ENCODE data around the gene SPRED2. TPM values are rescaled to one million over a fixed set of nuclear protein-coding genes. Genes with fewer than 3 reads are reported as not detected.

The SPRED2 gene
- total and polyA plus RNA-seq, 4 donors, result 6.7 to 7.5 (median 7.1) TPM

- H3K9ac ChIP-seq (ENCODE audit: low read depth in 1 of 2, low read length in 2 of 2), result no peak overlapping the region
- no peak for DNase-seq (ENCODE audit: low spot score)
- H3K36me3 ChIP-seq (ENCODE audit: control insufficient read depth in 4 of 4, insufficient read depth in 3 of 4, low read depth in 1 of 4, low read length in 3 of 4), result no peaks in the 10 kb centered on the region
- H3K4me3 ChIP-seq (ENCODE audit: low read depth in 1 of 3, low read length in 3 of 3), result no peak overlapping the region
- TF ChIP-seq YY1 (IDR thresholded peaks at IDR 0.05) (no peak), RXRA (IDR thresholded peaks at IDR 0.05) (peak in 1 of 2 donors; percentile 32)
- TF ChIP-seq, protein P1, sequence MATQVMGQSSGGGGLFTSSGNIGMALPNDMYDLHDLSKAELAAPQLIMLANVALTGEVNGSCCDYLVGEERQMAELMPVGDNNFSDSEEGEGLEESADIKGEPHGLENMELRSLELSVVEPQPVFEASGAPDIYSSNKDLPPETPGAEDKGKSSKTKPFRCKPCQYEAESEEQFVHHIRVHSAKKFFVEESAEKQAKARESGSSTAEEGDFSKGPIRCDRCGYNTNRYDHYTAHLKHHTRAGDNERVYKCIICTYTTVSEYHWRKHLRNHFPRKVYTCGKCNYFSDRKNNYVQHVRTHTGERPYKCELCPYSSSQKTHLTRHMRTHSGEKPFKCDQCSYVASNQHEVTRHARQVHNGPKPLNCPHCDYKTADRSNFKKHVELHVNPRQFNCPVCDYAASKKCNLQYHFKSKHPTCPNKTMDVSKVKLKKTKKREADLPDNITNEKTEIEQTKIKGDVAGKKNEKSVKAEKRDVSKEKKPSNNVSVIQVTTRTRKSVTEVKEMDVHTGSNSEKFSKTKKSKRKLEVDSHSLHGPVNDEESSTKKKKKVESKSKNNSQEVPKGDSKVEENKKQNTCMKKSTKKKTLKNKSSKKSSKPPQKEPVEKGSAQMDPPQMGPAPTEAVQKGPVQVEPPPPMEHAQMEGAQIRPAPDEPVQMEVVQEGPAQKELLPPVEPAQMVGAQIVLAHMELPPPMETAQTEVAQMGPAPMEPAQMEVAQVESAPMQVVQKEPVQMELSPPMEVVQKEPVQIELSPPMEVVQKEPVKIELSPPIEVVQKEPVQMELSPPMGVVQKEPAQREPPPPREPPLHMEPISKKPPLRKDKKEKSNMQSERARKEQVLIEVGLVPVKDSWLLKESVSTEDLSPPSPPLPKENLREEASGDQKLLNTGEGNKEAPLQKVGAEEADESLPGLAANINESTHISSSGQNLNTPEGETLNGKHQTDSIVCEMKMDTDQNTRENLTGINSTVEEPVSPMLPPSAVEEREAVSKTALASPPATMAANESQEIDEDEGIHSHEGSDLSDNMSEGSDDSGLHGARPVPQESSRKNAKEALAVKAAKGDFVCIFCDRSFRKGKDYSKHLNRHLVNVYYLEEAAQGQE (IDR thresholded peaks at IDR 0.05), result no peak
- peak overlapping the region; percentile 53 to 79 for H3K27ac ChIP-seq (ENCODE audit: low read depth in 1 of 2, low read length in 2 of 2)
- 70% methylated on average over 3 of the region's 3 CpGs for WGBS
- H3K27me3 ChIP-seq (ENCODE audit: control insufficient read depth in 4 of 4, insufficient read depth in 4 of 4, low read length in 3 of 4), result no peaks in the 10 kb centered on the region
- peaks cover 26 to 74% (median 63%) of the 10 kb centered on the region in 4 donors for H3K4me1 ChIP-seq (ENCODE audit: control insufficient read depth in 4 of 4, insufficient read depth in 4 of 4, low read length in 3 of 4)
- H3K9me3 ChIP-seq (ENCODE audit: control insufficient read depth in 4 of 4, low read length in 3 of 4), result no peaks in the 10 kb centered on the region
Observed at GRCh38 chr2:65374575-65374974, 57.8 kb downstream of the SPRED2 start.

GRCh38 chr2:65373365-65373918 is 59.0 kb downstream of the SPRED2 start:
- Histone ChIP-seq H3K27me3 (ENCODE audit: control insufficient read depth in 4 of 4, insufficient read depth in 4 of 4, low read length in 3 of 4) (no peaks in the 10 kb centered on the region), H3K27ac (ENCODE audit: low read depth in 1 of 2, low read length in 2 of 2) (peak overlapping the region; percentile 53 to 79), H3K9ac (ENCODE audit: low read depth in 1 of 2, low read length in 2 of 2) (no peak overlapping the region), H3K9me3 (ENCODE audit: control insufficient read depth in 4 of 4, low read length in 3 of 4) (no peaks in the 10 kb centered on the region), H3K36me3 (ENCODE audit: control insufficient read depth in 4 of 4, insufficient read depth in 3 of 4, low read depth in 1 of 4, low read length in 3 of 4) (no peaks in the 10 kb centered on the region), H3K4me3 (ENCODE audit: low read depth in 1 of 3, low read length in 3 of 3) (no peak overlapping the region), H3K4me1 (ENCODE audit: control insufficient read depth in 4 of 4, insufficient read depth in 4 of 4, low read length in 3 of 4) (peaks cover 24 to 72% (median 60%) of the 10 kb centered on the region in 4 donors)
- 18% methylated on average over 1 of the region's 1 CpG for WGBS
- DNase-seq (ENCODE audit: low spot score), result no peak
- peak; percentile 87 to 89 for TF ChIP-seq JUND (IDR thresholded peaks at IDR 0.05)
- TF ChIP-seq TAF1 (conservative IDR thresholded peaks at IDR 0.05), result no peak
- TF ChIP-seq RXRA (IDR thresholded peaks at IDR 0.05), result peak; percentile 80 to 90
- TF ChIP-seq EGR1 (IDR thresholded peaks at IDR 0.05; ENCODE audit: low read depth in 2 of 2), result peak in 1 of 2 donors; percentile 79
- TF ChIP-seq, protein P1 (IDR thresholded peaks at IDR 0.05), result peak; percentile 67
- peak; percentile 83 for TF ChIP-seq YY1 (IDR thresholded peaks at IDR 0.05)
- TF ChIP-seq, protein P2, sequence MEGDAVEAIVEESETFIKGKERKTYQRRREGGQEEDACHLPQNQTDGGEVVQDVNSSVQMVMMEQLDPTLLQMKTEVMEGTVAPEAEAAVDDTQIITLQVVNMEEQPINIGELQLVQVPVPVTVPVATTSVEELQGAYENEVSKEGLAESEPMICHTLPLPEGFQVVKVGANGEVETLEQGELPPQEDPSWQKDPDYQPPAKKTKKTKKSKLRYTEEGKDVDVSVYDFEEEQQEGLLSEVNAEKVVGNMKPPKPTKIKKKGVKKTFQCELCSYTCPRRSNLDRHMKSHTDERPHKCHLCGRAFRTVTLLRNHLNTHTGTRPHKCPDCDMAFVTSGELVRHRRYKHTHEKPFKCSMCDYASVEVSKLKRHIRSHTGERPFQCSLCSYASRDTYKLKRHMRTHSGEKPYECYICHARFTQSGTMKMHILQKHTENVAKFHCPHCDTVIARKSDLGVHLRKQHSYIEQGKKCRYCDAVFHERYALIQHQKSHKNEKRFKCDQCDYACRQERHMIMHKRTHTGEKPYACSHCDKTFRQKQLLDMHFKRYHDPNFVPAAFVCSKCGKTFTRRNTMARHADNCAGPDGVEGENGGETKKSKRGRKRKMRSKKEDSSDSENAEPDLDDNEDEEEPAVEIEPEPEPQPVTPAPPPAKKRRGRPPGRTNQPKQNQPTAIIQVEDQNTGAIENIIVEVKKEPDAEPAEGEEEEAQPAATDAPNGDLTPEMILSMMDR (IDR thresholded peaks at IDR 0.05; ENCODE audit: low read depth, low read length, missing input control), result no peak
- peak; percentile 93 to 95 for TF ChIP-seq HNF4A (conservative IDR thresholded peaks at IDR 0.05)
- TF ChIP-seq HNF4G (IDR thresholded peaks at IDR 0.05), result peak; percentile 78
- TF ChIP-seq NR2F2 (IDR thresholded peaks at IDR 0.05), result no peak
- TF ChIP-seq, protein P3, sequence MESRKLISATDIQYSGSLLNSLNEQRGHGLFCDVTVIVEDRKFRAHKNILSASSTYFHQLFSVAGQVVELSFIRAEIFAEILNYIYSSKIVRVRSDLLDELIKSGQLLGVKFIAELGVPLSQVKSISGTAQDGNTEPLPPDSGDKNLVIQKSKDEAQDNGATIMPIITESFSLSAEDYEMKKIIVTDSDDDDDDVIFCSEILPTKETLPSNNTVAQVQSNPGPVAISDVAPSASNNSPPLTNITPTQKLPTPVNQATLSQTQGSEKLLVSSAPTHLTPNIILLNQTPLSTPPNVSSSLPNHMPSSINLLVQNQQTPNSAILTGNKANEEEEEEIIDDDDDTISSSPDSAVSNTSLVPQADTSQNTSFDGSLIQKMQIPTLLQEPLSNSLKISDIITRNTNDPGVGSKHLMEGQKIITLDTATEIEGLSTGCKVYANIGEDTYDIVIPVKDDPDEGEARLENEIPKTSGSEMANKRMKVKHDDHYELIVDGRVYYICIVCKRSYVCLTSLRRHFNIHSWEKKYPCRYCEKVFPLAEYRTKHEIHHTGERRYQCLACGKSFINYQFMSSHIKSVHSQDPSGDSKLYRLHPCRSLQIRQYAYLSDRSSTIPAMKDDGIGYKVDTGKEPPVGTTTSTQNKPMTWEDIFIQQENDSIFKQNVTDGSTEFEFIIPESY (IDR thresholded peaks at IDR 0.05), result peak; percentile 70
- TF ChIP-seq MAX (IDR thresholded peaks at IDR 0.05), result peak; percentile 95
- peak; percentile 49 to 61 for TF ChIP-seq RAD21 (IDR thresholded peaks at IDR 0.05)
- peak; percentile 84 for TF ChIP-seq SP1 (IDR thresholded peaks at IDR 0.05)
- TF ChIP-seq FOXA1 (IDR thresholded peaks at IDR 0.05), result peak; percentile 99
- TF ChIP-seq FOXA2 (IDR thresholded peaks at IDR 0.05), result peak; percentile 99
- TF ChIP-seq ATF3 (IDR thresholded peaks at IDR 0.05), result peak; percentile 68
- TF ChIP-seq GABPA (IDR thresholded peaks at IDR 0.05 in 1 of 2, conservative IDR thresholded peaks at IDR 0.05 in 1 of 2), result peak in 1 of 2 donors; percentile 55
